ENCODE results near the gene ZNF496. TPM values are rescaled to one million over a fixed set of nuclear protein-coding genes. Genes with fewer than 3 reads are reported as not detected.

Gene ZNF496
- total and polyA plus RNA-seq, 2 of the 4 experiments (the other 2 are of a cell fraction): 11.7 to 16.2 TPM

DNA sequence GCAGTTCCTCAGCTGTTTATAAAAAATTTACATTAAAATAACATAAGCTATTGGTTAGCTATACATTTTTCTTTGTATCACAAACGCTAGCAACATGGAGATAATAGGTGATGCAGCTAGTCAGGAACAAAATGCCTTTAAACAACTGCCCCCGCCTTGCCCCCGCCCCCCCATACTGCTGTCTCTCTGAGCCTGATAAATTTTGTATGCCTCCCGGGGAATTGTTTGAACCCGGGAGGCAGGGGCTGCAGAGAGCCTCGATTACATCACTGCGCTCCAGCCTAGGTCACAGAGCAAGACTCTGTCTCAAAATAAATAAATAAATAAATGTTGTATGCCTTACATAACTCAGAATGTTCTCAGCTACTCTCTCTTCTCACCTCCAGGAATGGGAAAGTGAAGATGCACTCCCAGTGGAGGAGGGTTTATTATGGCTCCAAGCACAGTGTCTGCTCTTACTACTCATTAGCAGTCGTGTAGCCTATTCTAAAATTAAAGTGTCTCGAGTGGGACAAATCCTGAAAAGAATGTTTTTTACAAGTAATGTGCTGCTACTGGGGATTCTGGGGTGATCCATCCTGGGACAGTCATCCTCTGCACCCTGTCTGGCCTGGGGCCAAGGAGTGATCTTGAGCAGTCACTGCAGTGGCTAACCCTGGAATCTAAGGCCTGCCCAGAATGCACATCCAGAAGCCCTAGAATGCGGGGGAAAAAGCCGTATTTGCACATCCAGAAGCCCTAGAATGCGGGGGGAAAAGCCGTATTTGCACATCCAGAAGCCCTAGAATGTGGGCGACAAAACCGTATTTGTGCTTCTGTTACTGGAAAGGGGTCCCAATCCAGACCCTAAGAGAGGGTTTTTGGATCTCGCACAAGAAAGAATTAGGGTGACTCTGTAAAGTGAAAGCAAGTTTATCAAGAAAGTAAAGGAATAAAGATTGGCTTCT is 39.4 kb upstream of the ZNF496 start:
- 76% methylated on average over 5 of the region's 16 CpGs; no CpG with 5 or more reads in 1 of the 2 experiments for WGBS, 2 experiments (ENCODE audit: extremely low coverage in 2 of 2, insufficient read length in 1 of 2)
- H3K14ac ChIP-seq (replicated peaks; ENCODE audit: low read depth, low read length): no peak overlapping the region
- H3K27ac ChIP-seq (ENCODE audit: insufficient read depth, low read length): no peak overlapping the region
- ChIA-PET POLR2A (ENCODE audit: unreplicated experiment) (interaction anchor here (0.5 kb wide), 1 partner anchor 19 kb away, joined by 13 read pairs; no protein-coding TSS in a partner anchor), CTCF (no interaction called here)
- no peaks in the 10 kb centered on the region for H3K9me3 ChIP-seq (ENCODE audit: control insufficient read depth, insufficient read depth, low read length)
- H2AFZ ChIP-seq (replicated peaks; ENCODE audit: low read length, poor library complexity): peak overlapping the region; percentile 3
- ATAC-seq (ENCODE audit: low read depth) (no peak; the same call in 1 of the 2 replicates), DNase-seq (peak; percentile 36)
- H3K27me3 ChIP-seq (ENCODE audit: control insufficient read depth, insufficient read depth, low read length): no peaks in the 10 kb centered on the region
- no peak overlapping the region for H2BK5ac ChIP-seq (ENCODE audit: low read depth, low read length, poor library complexity, severe bottlenecking)
- no peak overlapping the region for H3K56ac ChIP-seq (ENCODE audit: extremely low read depth, insufficient read depth, low read length)
- no peak overlapping the region for H4K91ac ChIP-seq (ENCODE audit: insufficient read depth, low read depth, low read length)
- intact Hi-C loops (cut with micrococcal nuclease): loop anchor here (5.0 kb wide), 1 partner anchor 39 kb away; the partner anchor contains the start of gene ZNF496
- H3K9me1 ChIP-seq (ENCODE audit: insufficient read depth, low read length): no peaks in the 10 kb centered on the region
- no peaks in the 10 kb centered on the region for H3K79me1 ChIP-seq (ENCODE audit: low read depth in 1 of 2, low read length in 2 of 2)
- no peak overlapping the region for H3K18ac ChIP-seq (ENCODE audit: low read depth, low read length)
- BruUV-seq (replicated peaks): no TSS peak
- H4K20me1 ChIP-seq (ENCODE audit: insufficient read depth, low read length): no peaks in the 10 kb centered on the region
- no peaks in the 10 kb centered on the region for H3K36me3 ChIP-seq (ENCODE audit: control insufficient read depth, insufficient read depth, low read length)
- in situ Hi-C loops (cut with MboI; ENCODE audit: low sequenced_read_pairs): loop anchor here (5.0 kb wide), 1 partner anchor 49 kb away; no protein-coding TSS in a partner anchor
- H4K5ac ChIP-seq (ENCODE audit: low read depth, low read length): no peak overlapping the region
- H3K4me3 ChIP-seq (ENCODE audit: insufficient read depth, low read depth, low read length): no peak overlapping the region
- no peak overlapping the region for H2BK120ac ChIP-seq (ENCODE audit: low read depth, low read length)
- no peak overlapping the region for H2BK20ac ChIP-seq (ENCODE audit: low read depth, low read length)
- H2BK15ac ChIP-seq (ENCODE audit: low read depth, low read length): no peak overlapping the region
- TF ChIP-seq BHLHE40 (IDR thresholded peaks at IDR 0.05; ENCODE audit: low read depth, low read length) (no peak), SMC3 (IDR thresholded peaks at IDR 0.05; ENCODE audit: low read depth, low read length) (no peak), MAZ (IDR thresholded peaks at IDR 0.05; ENCODE audit: borderline replicate concordance, low read depth, low read length) (no peak), MXI1 (IDR thresholded peaks at IDR 0.05; ENCODE audit: borderline replicate concordance, low read depth, low read length) (no peak), FOS (IDR thresholded peaks at IDR 0.05; ENCODE audit: low read depth, low read length) (no peak), RAD21 (IDR thresholded peaks at IDR 0.05; ENCODE audit: low read length) (no peak), RCOR1 (IDR thresholded peaks at IDR 0.05; ENCODE audit: insufficient replicate concordance, low read length) (no peak)
- dilution Hi-C loops (cut with HindIII; ENCODE audit: low sequenced_read_pairs, unreplicated experiment): no loop called here
- H4K8ac ChIP-seq (ENCODE audit: low read depth in 2 of 2, low read length in 2 of 2): no peak overlapping the region
- no peak overlapping the region for H3K4ac ChIP-seq (ENCODE audit: low read depth, low read length)
- H2AK9ac ChIP-seq (replicated peaks; ENCODE audit: low read depth, low read length, poor library complexity): no peak overlapping the region
- no peak overlapping the region for H2AK5ac ChIP-seq (ENCODE audit: low read depth, low read length)
- no peak overlapping the region for H3K23ac ChIP-seq (ENCODE audit: low read depth, low read length)
- H3K4me1 ChIP-seq (ENCODE audit: control insufficient read depth, insufficient read depth, low read length): peaks cover 6% of the 10 kb centered on the region; the same call in 1 of the 2 replicates
- no peak overlapping the region for H3K9ac ChIP-seq (ENCODE audit: low read depth, low read length)
- H3K4me2 ChIP-seq (ENCODE audit: low read depth, low read length): no peak overlapping the region
